DMS53 (cell line): ENCODE measurements around the gene COQ6.
"Not testable (repeated sequence)": the region's sequence is repeated elsewhere in the genome, so short reads cannot be mapped to it uniquely, and the experiment has no call there.

Experiments used
- DNase-seq: peaks from one replicate; lab custom pipeline; 2025; lab: John Stamatoyannopoulos, UW

Gene COQ6

DNA sequence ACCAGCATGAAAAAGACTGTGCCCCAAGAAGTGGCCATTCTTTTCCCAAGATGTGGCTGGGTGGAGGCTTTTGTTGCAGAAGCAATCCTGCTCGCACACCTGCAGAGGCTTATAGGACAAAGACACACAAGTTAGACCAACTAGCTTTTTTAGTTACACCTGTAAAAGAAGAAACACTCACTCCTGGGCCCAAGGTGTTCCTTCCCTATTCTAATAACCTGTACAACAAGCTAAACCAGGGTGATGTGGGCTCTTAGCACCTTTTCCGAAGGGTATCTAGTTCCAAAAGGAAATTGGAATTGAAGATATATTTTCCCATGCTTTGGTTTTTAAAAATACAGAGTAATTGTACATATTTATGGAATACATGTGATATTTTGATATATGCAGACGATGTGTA, 38.0 kb downstream of the COQ6 start:
- DNase-seq: no peak

GRCh38 chr14:73988656-73989055, 38.6 kb downstream of the COQ6 start:
- DNase-seq: not testable (repeated sequence)

GRCh38 chr14:73991092-73991491, 41.0 kb downstream of the COQ6 start:
- DNase-seq: no peak

GRCh38 chr14:73994926-73995325, 44.8 kb downstream of the COQ6 start:
- not testable (repeated sequence) for DNase-seq

DNA sequence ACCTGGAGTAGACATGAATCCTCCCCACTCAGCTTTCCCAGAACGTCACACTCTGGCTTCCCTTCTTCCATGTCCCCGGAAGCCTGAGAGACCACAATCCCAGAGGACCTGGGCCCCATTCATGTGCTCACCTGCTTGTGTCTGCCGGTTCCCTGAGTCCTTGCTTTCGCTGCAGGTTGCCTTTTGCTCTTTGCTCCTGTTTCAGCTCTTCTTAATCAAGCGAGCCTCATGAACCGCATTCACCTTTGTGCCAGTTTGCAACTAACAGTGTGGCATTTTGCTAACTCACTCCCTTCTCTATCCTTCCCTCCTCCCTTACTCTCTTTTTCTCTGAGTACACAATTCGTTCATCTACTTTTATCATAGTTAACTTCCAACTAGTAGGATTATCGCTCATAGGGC, 45.9 kb downstream of the COQ6 start:
- no peak for DNase-seq

DNA sequence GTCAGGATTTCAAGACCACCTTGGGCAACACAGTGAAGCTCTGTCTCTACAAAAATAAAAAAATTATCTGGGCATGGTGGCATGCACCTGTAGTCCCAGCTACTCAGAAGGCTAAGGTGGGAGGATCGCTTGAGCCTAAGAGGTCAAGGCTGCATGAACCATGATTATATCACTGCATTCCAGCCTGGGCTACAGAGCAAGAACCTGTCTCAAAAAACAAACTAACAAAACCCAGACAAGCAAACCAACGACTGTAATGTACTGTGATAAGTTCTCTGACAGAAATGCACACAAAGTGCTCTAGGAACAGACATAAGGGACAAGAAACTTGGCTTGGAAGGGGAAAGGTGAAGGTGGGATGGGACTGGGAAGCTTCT, 46.6 kb downstream of the COQ6 start:
- no peak for DNase-seq

DNA sequence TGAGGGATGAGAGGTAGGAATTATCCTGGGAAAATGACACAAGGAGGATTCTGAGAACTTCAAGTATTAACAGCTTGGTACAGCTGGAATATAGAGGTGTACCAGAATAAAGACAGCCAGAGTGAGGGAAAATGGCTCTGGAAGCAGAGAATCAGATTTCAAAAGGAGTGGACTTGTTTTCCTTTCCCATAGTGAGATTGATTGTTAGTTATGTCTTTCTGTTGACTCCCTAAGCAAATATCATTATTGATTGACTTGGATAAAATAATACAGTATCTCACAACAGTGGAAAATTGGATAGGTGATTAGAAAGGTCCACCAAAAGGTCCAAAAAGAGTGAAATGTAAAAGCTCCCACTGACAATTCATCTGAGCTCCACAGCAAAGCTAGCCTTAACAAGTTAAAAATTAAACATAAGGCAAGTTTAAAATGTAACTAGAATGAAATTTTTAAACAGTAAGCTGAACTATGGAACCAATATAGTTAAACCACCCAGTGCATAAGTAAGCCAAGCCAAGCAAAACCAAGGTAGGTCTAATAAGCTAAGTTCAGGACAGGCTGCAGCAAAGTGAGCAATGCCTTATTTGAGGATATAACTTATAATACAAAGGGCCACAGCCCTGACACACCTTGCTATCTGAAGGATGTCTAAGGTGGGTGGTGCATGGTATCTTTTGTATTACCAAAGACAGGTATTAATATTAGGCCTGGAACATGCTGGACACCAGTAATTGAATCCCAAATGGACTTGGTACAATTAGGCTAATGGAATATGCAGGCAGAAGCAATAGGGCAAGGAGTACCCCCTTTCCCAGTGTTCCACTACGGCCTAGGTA, 47.2 kb downstream of the COQ6 start:
- DNase-seq: no peak

DNA sequence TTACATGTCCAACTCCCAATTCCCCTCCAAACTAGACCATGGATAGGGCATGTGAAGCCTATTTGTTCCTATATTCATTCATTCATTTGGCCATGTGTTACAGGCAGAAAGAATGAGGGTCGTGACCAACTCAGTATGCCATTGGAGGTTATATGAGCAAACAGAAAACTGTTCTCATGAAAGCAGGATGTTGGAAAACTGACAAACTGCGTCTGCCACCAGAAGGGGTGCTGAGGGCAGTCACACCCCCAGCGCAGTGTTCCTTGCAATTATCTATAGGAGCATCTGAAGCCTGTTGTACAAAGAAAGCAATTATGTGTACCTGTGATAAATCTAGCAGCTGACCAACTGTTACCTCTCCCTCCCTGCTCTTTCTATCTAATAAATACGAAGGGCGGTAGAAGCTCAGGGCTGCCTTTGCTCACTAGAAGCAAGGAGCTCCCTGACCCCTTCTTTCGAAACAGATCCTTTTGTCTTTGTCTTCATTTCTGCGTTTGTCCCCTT, 47.9 kb downstream of the COQ6 start:
- no peak for DNase-seq

DNA sequence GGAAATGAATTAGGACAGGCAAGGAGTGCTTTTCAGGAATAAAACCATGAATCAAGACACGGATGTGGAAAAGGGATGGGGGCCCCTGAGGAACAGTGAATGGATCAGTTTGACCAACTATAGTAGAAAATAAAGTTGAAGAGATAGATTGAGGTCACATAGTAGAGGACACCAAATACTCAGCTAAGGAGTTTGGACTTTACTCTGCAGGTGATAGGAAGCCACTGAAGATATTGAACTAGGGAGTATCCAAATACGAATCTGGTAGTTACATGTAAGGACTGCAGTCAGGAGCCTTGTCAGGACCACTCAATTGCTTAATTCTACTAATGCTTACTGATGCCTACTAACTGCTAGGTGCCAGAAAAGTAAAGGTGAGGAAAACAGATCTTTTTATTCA, 48.6 kb downstream of the COQ6 start:
- DNase-seq: no peak

DNA sequence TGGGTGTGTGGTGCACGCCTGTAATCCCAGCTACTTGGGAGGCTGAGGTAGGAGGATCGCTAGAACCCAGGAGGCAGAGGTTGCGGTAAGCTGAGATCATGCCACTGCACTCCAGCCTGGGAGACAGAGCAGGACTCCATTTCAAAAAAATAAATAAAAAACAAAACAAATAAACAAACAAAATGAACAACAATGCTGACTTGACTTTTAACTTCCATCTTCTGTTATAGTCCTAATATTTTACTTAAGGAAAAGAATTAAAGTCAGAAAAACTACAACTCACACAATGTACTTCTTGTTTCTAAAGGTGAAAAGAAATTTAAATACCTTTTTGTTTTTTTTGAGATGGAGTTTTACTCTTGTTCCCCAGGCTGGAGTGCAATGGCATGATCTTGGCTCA, 55.6 kb downstream of the COQ6 start:
- not testable (repeated sequence) for DNase-seq

DNA sequence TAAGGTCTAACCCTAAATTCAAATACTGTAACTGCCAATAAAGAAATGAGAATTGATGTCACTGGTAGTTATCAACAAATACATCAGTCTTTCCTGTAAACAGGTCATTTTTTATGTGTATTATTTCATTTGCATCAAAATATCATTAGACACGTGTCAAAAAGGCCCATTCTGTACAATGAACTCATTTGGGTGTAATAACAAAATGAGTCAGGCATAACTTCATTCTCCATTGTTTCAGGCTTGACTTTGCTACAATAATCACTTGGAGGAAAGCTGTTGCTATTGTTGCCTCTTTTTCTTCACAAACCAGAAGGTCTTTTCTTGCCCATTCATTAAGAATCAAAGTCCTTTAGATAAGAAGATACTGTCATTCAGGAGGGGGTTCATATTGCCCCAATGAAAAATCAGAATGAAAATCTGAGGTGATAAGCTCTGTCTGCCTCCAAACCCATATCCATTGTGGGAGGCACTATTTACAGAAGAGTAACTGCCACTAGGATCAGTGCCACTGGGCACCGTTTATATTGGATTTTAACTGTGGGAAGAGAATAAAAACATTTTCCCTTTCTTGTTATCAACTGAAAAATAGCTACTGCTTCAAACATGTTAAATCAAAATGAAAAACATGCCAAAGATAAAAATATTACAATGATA, 58.9 kb downstream of the COQ6 start:
- DNase-seq: no peak
